NCI-H524 treated with DMSO at 0.1 percent for 48 hours (cell line): ENCODE measurements around the gene LRP5.
"Not testable (repeated sequence)": the region's sequence is repeated elsewhere in the genome, so short reads cannot be mapped to it uniquely, and the experiment has no call there.

Experiments
- DNase-seq: peaks from one replicate; lab custom pipeline; 2025; lab: John Stamatoyannopoulos, UW

LRP5 gene

GRCh38 chr11:68392822-68393221, 80.4 kb downstream of the LRP5 start:
- DNase-seq, result no peak

- DNase-seq, result peak; percentile 88
Measured at GRCh38 chr11:68396516-68396915, 84.1 kb downstream of the LRP5 start.

- no peak for DNase-seq
Measured at GRCh38 chr11:68397256-68397655, 84.9 kb downstream of the LRP5 start.

- DNase-seq, result no peak
Measured at GRCh38 chr11:68398995-68399851, 86.8 kb downstream of the LRP5 start.

GRCh38 chr11:68399916-68400315, 87.5 kb downstream of the LRP5 start:
- no peak for DNase-seq

GRCh38 chr11:68400584-68400983, 88.2 kb downstream of the LRP5 start:
- not testable (repeated sequence) for DNase-seq

- no peak for DNase-seq
Measured at GRCh38 chr11:68401856-68402255, 89.5 kb downstream of the LRP5 start.

GRCh38 chr11:68402355-68403031, 90.1 kb downstream of the LRP5 start:
- DNase-seq, result no peak

- DNase-seq, result no peak
Measured at GRCh38 chr11:68403424-68403823, 91.0 kb downstream of the LRP5 start.

- DNase-seq, result no peak
Measured at GRCh38 chr11:68403831-68404230, 91.4 kb downstream of the LRP5 start.

GRCh38 chr11:68406324-68407313, 94.2 kb downstream of the LRP5 start:
- no peak for DNase-seq

- DNase-seq, result no peak
Measured at GRCh38 chr11:68408512-68408911, 96.1 kb downstream of the LRP5 start.

GRCh38 chr11:68409748-68410344, 97.5 kb downstream of the LRP5 start:
- no peak for DNase-seq

- DNase-seq, result no peak
Measured at GRCh38 chr11:68411501-68411991, 99.2 kb downstream of the LRP5 start.

GRCh38 chr11:68412593-68413475, 100.4 kb downstream of the LRP5 start:
- no peak for DNase-seq

GRCh38 chr11:68413591-68413999, 101.2 kb downstream of the LRP5 start:
- DNase-seq, result no peak

- DNase-seq, result no peak
Measured at GRCh38 chr11:68414496-68415221, 102.3 kb downstream of the LRP5 start.

- no peak for DNase-seq
Measured at GRCh38 chr11:68416070-68416578, 103.7 kb downstream of the LRP5 start.

GRCh38 chr11:68418648-68419047, 106.3 kb downstream of the LRP5 start:
- DNase-seq, result no peak

- no peak for DNase-seq
Measured at GRCh38 chr11:68420171-68420570, 107.8 kb downstream of the LRP5 start.
